Heart left ventricle (tissue), 16 donors: ENCODE data around the gene FCHSD2. TPM values are rescaled to one million over a fixed set of nuclear protein-coding genes. Genes with fewer than 3 reads are reported as not detected.
A peak's percentile ranks its signal among the peaks of the same experiment; 100 is the strongest.

ENCODE experiments used
- ATAC-seq, 4 donors: fragments of 200-7000 bp; cut with Tn5 transposase; one replicate each; pipeline ENCODE4 v1.9.1; 2020 to 2022; ENCODE audit warnings: moderate library complexity in 4 of 4, mild to moderate bottlenecking in 3 of 4, moderate number of reproducible peaks in 1 of 4
- DNase-seq, 5 donors: peaks; one replicate each; pipeline ENCODE4 v3.0.0-alpha.2; 2020
- H3K27ac ChIP-seq, 12 donors: fragments of 200-600 bp; sonication (generic) in 4 of 12; one replicate each; pipeline versions ENCODE4 v1.5.0 to v1.8.0; 2016 to 2022; ENCODE audit warnings: mild to moderate bottlenecking in 2 of 12
- H3K27me3 ChIP-seq, 9 donors: fragments of 200-600 bp; sonication (generic) in 2 of 9; one replicate each; pipeline versions ENCODE4 v1.5.1 to v1.8.0; 2016 to 2022; ENCODE audit warnings: mild to moderate bottlenecking in 3 of 9
- H3K36me3 ChIP-seq, 9 donors: fragments of 200-600 bp; sonication (generic) in 2 of 9; one replicate each; pipeline versions ENCODE4 v1.5.0 to v1.8.0; 2018 to 2022; ENCODE audit warnings: mild to moderate bottlenecking in 2 of 9
- H3K4me1 ChIP-seq, 12 donors: fragments of 200-600 bp; sonication (generic) in 4 of 12; one replicate each; pipeline versions ENCODE4 v1.5.0 to v1.8.0; 2016 to 2022; ENCODE audit warnings: mild to moderate bottlenecking in 3 of 12
- H3K4me3 ChIP-seq, 12 donors: fragments of 200-600 bp; sonication (generic) in 4 of 12; one replicate each; pipeline versions ENCODE4 v1.5.0 to v1.8.0; 2017 to 2022; ENCODE audit warnings: mild to moderate bottlenecking in 9 of 12, moderate library complexity in 4 of 12
- H3K9me3 ChIP-seq, 12 donors: fragments of 200-600 bp; sonication (generic) in 4 of 12; one replicate each; pipeline versions ENCODE4 v1.5.0 to v1.8.0; 2016 to 2022; ENCODE audit warnings: mild to moderate bottlenecking in 1 of 12
- POLR2A ChIP-seq, 2 donors: fragments of 450-650 bp; IDR thresholded peaks; one replicate each; pipeline ENCODE4 v1.6.1; 2017; ENCODE audit warnings: antibody characterized with exemption in 2 of 2, mild to moderate bottlenecking in 2 of 2, moderate library complexity in 2 of 2
- WGBS, 4 donors: extraction: QIAGEN DNeasy Blood & Tissue Kit in 2 of 4; methylation state at CpG; one replicate each; pipeline versions ENCODE4 v1.1.5 to v1.1.7; 2013 to 2018; 5-methylcytosine and 5-hydroxymethylcytosine counted together
- intact Hi-C, 10 donors: fragments of 100-400 bp; cut with DNase I; formaldehyde crosslinking; loops; one replicate each; pipeline versions ENCODE4 v1.11.1 to v1.14.2; 2022
- polyA plus RNA-seq, 2 donors: library from polyadenylated mRNA; stranded (reverse); fragments of 200-250 nt; gene quantifications; one replicate each; pipeline ENCODE4 v1.2.3, GENCODE V29; 2013
- total RNA-seq, 9 donors: library from RNA; depleted of rRNA in 2 of 9; stranded (reverse); fragments of >200 nt in 2 of 9; fragmentation: NEBNext Ultra II Directional in 3 of 9; extraction: Animal tissue kit (Norgen Biotek cat#: 25700) in 3 of 9; gene quantifications; one replicate each; pipeline versions ENCODE4 v1.1.0 to v1.2.4, GENCODE V29; 2016 to 2023
- TF ChIP-seq, protein P1 (sequence below), 12 donors: fragments of 200-600 bp; sonication (generic) in 4 of 12; IDR thresholded peaks; one replicate each; pipeline versions ENCODE4 v1.5.0 to v1.8.0; 2018 to 2022; ENCODE audit warnings: antibody characterized with exemption in 12 of 12, mild to moderate bottlenecking in 5 of 12
- donor health status: ischemic (EF 13 %, LVEDD 7.1; RV severe dilation, severe dysfunction).
- donor health status: healthy with polysubstance abuse.
- donor health status: DM: no; HTN: yes; CAD: no.
- donor health status: DM: no; HTN: no; CAD: no.
- donor health status: ischemic (EF 25% LVEDD 6.9; RV normal size, moderate dysfunction).
- donor health status: ischemic (EF 25% LVEDD 5.7; RV mildly dilated, moderate dysfunction).
- donor health status: healthy.
- donor health status: DM: yes; HTN: yes; CAD: no.
- donor health status: ischemic (EF 35%, LVEDD 5.7; RV mildly dilated, moderate dysfunction).
- donor health status: nonischemic (EF 11% LVEDD 7.7; RV severe dilation, severe dysfunction).
- donor health status: DM: yes; HTN: yes; CAD: no.
- donor health status: PGD.
- donor health status: ischemic (EF 29% LVEDD 5.4; RV normal size, mild dysfunction).
- donor health status: nonischemic (EF 23%, LVEDD 6.1; RV moderate dilation, normal function).

Gene FCHSD2
- total and polyA plus RNA-seq, 11 donors = 9.9 to 61.1 (median 39.0) TPM

DNA sequence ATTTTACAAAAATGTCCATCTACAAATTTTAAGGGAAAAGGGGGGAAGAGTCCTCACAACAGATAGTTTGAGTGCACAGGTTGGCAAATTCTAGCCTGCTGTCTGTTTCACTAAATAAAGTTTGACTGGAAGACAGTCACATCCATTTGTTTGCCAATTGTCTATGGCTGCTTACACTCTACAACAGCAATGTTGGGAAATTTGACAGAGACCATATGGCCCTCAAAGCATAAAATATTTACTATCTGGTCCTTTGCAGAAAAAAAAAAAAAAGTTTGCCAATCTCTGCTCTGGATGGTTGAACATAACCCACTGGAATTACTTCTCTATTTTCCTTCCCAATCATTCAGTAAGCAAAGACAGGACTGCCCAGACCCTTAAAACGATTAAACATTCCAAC is 88.2 kb downstream of the FCHSD2 start:
- WGBS, 4 donors = 55 to 66% (median 64%) methylated on average over 1 of the region's 1 CpG
- H3K9me3 ChIP-seq = no peaks in the 10 kb centered on the region
- peaks cover 0 to 40% (median 17%) of the 10 kb centered on the region in 12 donors for H3K4me1 ChIP-seq
- TF ChIP-seq POLR2A (IDR thresholded peaks at IDR 0.05) = no peak
- TF ChIP-seq, protein P1, sequence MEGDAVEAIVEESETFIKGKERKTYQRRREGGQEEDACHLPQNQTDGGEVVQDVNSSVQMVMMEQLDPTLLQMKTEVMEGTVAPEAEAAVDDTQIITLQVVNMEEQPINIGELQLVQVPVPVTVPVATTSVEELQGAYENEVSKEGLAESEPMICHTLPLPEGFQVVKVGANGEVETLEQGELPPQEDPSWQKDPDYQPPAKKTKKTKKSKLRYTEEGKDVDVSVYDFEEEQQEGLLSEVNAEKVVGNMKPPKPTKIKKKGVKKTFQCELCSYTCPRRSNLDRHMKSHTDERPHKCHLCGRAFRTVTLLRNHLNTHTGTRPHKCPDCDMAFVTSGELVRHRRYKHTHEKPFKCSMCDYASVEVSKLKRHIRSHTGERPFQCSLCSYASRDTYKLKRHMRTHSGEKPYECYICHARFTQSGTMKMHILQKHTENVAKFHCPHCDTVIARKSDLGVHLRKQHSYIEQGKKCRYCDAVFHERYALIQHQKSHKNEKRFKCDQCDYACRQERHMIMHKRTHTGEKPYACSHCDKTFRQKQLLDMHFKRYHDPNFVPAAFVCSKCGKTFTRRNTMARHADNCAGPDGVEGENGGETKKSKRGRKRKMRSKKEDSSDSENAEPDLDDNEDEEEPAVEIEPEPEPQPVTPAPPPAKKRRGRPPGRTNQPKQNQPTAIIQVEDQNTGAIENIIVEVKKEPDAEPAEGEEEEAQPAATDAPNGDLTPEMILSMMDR (IDR thresholded peaks at IDR 0.05) = no peak
- no peak for DNase-seq
- H3K27ac ChIP-seq = no peak overlapping the region
- H3K27me3 ChIP-seq = no peaks in the 10 kb centered on the region
- ATAC-seq = no peak
- intact Hi-C loops = no loop called here
- H3K4me3 ChIP-seq = no peak overlapping the region
- H3K36me3 ChIP-seq = no peaks in the 10 kb centered on the region

DNA sequence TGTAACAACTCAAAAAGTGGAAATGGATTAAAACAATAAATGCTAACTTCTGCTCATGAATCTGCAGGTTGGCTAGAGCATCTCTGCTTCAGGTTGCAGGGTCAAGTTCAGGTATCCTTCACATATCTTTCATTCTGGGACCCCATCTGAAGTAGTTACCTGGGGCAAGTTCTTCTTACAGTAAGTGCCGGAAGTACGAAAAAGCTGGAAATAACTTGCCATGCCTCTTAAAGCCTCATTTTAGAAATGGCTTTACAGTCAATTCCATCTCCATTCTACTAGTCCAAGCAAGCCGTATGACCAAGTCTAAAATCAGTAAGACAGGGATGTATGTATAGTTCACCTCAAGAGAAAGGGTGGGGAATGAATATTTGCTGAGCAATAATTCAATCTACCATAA is 93.7 kb downstream of the FCHSD2 start:
- Histone ChIP-seq H3K4me3 (no peak overlapping the region), H3K36me3 (no peaks in the 10 kb centered on the region), H3K27me3 (no peaks in the 10 kb centered on the region)

DNA sequence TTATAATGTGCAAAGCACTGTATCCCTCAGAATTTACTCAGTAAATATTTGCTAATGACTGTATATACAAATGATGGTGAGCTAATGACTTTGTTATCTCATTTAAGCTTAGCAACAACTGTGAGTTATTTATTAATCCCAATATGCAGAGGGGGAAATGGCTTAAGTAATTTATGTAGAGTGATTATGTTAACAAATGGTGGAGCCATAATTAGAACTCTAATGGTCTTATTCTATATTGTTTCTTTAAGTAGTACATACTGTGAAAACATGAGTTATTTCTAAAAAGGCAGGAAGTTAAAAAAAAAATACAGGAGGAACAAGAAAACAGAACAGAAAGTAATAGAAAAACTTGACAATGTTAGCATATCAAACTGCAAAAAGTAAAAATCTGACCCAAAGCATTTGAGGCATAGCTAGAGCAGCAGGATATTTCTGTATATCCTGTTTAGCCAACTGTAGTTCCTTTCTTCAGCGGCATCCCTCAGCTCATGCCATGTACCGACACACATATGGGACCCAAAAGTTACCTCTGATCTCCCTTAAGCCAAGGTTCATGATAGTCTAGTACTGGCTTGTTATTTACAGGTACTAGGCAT is 94.2 kb downstream of the FCHSD2 start:
- no peak for DNase-seq

More for the DNA sequence above, 93.7 kb downstream of the FCHSD2 start:
- peaks cover 0 to 45% (median 16%) of the 10 kb centered on the region in 12 donors for H3K4me1 ChIP-seq
- ATAC-seq (no peak), DNase-seq (no peak)
- no peaks in the 10 kb centered on the region for H3K9me3 ChIP-seq
- 89 to 96% (median 94%) methylated on average over 3 of the region's 3 CpGs for WGBS, 4 donors
- TF ChIP-seq, protein P1 (IDR thresholded peaks at IDR 0.05) = no peak
- TF ChIP-seq POLR2A (IDR thresholded peaks at IDR 0.05) = no peak
- intact Hi-C loops = no loop called here
- H3K27ac ChIP-seq = peak overlapping the region in 3 of 12 donors; percentile 4 to 83 (median 30)

DNA sequence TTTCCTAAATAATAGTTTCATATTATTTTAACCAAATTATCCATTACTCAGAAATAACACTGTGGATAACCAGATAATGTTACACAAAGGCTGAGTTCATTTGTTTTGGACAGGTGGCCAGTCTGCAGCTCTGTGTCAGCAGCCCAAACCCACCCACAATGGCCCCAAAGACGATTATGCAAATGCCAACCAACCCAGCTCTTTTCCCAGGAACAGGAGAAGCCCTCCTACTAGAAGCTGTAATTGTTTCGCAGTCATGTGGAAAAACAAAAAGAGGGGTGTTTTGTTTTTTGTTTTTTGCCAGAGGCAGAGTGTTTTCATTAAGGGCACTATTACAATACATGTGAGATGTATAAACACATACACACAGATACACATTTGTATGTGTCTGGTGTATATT is 102.1 kb downstream of the FCHSD2 start:
- DNase-seq = no peak
- TF ChIP-seq, protein P1 (IDR thresholded peaks at IDR 0.05) = no peak
- no peak for TF ChIP-seq POLR2A (IDR thresholded peaks at IDR 0.05)
- Histone ChIP-seq H3K36me3 (peaks cover 0 to 14% (median 6%) of the 10 kb centered on the region in 9 donors), H3K9me3 (peaks cover 0 to 5% (median 0%) of the 10 kb centered on the region in 12 donors), H3K4me1 (peaks cover 0 to 8% (median 0%) of the 10 kb centered on the region in 12 donors), H3K27me3 (no peaks in the 10 kb centered on the region), H3K4me3 (no peak overlapping the region), H3K27ac (no peak overlapping the region)
- WGBS, 4 donors = 87 to 89% (median 88%) methylated on average over 2 of the region's 2 CpGs
- no peak for ATAC-seq
- intact Hi-C loops = no loop called here

More for the DNA sequence above, 94.2 kb downstream of the FCHSD2 start:
- H3K27ac ChIP-seq = peak overlapping the region in 3 of 12 donors; percentile 4 to 83 (median 30)
- H3K4me3 ChIP-seq = no peak overlapping the region
- H3K27me3 ChIP-seq = no peaks in the 10 kb centered on the region
- WGBS, 4 donors = 46 to 61% (median 54%) methylated on average over 2 of the region's 2 CpGs
- peak in 3 of 4 donors; percentile 38 to 56 (median 55) for ATAC-seq
- no peak for TF ChIP-seq POLR2A (IDR thresholded peaks at IDR 0.05)
- TF ChIP-seq, protein P1 (IDR thresholded peaks at IDR 0.05) = no peak
- peaks cover 0 to 1% (median 0%) of the 10 kb centered on the region in 9 donors for H3K36me3 ChIP-seq
- intact Hi-C loops = no loop called here
- no peaks in the 10 kb centered on the region for H3K9me3 ChIP-seq
- H3K4me1 ChIP-seq = peaks cover 0 to 45% (median 16%) of the 10 kb centered on the region in 12 donors
